NCI-H2107 treated with DMSO at 0.1 percent for 48 hours (cell line): ENCODE results near the gene UGT1A4.

Source experiments
- DNase-seq: peaks from one replicate; lab custom pipeline; 2025; ENCODE audit not compliant: unreplicated experiment; lab: John Stamatoyannopoulos, UW

Gene UGT1A4

DNA sequence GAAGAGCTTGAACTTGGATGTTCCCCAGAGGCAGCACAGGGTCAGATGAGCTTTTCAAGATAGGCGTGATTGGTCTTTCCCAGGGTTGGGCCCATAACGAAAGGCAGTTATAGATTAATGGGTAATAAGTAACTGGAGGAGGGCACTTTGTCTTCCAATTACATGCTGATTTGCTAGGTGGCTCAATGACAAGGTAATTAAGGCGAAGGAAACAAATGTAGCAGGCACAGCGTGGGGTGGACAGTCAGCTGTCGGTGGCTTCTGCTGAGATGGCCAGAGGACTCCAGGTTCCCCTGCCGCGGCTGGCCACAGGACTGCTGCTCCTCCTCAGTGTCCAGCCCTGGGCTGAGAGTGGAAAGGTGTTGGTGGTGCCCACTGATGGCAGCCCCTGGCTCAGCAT lies at the start of gene UGT1A4:
Gene UGT1A4, plus strand, starts transcription at position 185 of the 400 bp plus-strand sequence. Its CDS starts 85 bp downstream, at position 270.
- DNase-seq: no peak

DNA sequence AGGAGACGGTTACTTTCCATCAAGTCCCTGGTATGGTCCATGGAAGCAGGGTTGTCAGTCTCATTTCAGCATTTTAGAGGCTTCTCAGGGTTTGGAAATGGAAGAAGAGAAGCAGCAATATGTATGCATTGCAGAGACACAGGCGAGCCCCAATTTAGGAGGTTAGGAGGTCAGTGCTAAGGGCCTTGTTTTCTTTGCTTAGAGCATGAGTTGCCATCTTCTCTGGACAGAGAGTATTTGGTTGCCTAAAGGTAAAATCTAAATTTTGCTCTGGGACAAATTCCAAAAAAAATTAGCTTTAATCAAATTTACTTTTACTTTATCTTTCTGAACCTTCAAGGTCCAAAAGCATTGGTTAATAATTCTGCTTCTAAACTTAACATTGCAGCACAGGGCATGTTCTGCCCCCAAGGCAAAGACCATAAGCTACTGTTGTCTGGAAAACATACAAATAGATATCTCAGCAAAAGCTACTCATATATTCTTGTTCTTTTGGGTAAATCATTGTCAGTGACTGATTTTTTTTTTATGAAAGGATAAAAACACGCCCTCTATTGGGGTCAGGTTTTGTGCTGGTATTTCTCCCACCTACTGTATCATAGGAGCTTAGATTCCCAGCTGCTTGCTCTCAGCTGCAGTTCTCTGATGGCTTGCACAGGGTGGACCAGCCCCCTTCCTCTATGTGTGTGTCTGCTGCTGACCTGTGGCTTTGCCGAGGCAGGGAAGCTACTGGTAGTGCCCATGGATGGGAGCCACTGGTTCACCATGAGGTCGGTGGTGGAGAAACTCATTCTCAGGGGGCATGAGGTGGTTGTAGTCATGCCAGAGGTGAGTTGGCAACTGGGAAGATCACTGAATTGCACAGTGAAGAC lies 47.0 kb upstream of the UGT1A4 start, which contains the start of gene UGT1A9:
Gene UGT1A9, plus strand, starts transcription at position 609 of the 872 bp plus-strand sequence. Its CDS starts 37 bp downstream, at position 646.
- DNase-seq: no peak

DNA sequence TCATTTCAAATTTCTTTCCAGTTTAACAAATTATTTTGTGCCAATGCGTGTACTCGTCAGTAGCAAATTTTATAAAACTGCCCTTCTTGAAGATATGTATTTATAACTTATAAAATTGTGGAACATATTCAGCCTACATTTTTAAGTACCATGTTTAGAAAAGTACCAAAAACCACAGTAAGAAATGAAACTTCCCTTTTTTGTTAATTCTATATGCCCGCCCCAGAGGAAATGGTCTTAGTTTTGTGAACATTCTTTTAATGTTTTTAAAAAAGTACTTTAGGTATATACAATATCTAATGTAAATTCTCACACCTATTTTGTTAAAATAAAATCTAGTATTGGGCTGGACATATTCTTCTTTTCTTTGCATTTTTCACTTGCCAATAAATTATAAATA lies 45.6 kb upstream of the UGT1A4 start:
- no peak for DNase-seq

DNA sequence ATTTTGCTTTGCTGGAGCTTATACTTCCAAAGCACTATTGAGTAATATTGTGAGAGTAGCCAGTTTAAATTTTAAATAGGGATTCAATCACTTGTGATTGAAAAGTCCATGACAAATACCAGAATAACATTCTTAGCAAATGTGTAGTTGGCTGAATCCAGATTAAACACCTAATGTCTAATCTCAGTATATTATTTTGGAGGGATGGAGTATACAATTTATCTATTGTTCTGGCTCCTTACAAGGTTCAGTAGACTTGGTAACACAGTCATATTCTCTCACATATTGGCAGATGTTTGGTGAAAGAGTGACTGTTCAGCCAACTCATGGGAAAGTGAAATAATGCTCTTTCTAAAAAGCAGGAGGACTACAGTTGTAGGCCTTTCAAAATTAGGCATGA lies 44.6 kb upstream of the UGT1A4 start:
- DNase-seq: no peak

DNA sequence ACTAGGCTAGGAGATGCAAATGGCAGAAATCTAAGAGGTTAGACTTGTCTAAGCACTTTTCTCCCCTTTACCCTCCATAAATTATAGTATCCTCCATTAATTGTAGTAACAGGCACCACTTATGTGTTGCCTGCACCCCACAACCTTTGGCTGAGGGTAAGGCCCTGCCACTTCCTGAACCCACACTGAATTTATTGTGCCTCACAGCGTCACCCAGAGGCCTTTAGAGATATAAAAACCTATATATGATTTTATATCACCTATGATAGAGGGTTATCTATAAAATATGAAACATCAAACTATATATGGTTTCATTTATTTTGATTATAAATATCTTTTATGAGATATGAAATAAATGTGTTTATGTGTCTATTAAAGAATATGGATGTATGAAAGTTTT lies 44.2 kb upstream of the UGT1A4 start:
- DNase-seq: no peak

DNA sequence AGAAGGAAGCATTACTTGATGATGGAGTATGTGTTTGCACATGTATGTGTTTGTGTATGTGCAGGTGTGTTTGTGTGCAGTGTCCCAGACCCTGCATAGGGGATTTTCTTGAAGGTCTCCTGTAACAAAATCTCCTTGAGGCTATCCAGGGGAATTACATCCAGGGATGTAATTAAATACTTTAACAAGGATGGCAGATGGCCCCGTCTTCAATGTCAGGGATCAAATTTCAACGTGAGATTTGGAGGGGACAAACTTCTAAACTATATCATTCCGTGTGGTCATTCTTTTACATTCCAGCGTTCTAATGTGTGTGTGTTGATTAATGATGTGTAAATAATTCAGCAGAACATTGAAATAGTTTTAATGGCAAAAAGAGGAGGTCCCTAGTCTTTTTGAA lies 43.5 kb upstream of the UGT1A4 start:
- no peak for DNase-seq

DNA sequence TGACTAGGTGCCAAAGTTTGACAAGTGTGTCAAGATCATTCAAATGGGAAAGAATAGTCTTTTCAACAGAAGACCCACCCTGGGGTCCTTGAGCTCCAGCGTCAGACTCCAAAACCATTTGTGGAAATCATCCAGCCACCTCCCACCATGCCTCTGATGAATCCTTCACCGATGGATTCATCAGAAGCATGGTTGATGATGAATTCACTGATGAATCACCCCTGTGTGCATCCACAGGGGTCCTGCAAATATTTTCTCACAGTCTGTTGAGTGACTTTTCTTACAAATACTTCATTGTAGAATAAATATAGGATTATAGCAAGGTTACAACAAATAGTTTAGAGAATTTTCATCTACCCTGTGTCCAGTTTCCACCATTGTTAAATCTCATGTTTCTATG lies 42.5 kb upstream of the UGT1A4 start:
- no peak for DNase-seq

DNA sequence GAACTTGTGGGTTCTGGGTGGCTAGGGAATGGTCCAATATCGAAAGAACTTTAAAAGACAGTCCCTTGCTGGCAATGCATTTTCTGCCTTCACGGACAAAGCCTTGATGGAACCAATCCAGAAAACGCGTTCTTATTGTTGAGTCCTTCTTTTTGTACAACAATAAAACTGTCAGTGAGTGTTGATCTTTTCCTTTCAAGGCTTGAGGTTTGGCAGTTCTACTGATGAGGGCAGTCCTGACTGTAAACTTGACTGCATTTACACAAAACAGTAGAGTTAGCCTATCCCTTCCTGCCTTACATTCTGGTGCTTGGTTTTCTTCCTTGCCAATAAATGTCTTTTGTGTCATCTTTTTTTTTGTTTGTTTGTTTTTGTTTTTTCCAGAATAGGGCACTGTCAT lies 39.3 kb upstream of the UGT1A4 start:
- DNase-seq: no peak

DNA sequence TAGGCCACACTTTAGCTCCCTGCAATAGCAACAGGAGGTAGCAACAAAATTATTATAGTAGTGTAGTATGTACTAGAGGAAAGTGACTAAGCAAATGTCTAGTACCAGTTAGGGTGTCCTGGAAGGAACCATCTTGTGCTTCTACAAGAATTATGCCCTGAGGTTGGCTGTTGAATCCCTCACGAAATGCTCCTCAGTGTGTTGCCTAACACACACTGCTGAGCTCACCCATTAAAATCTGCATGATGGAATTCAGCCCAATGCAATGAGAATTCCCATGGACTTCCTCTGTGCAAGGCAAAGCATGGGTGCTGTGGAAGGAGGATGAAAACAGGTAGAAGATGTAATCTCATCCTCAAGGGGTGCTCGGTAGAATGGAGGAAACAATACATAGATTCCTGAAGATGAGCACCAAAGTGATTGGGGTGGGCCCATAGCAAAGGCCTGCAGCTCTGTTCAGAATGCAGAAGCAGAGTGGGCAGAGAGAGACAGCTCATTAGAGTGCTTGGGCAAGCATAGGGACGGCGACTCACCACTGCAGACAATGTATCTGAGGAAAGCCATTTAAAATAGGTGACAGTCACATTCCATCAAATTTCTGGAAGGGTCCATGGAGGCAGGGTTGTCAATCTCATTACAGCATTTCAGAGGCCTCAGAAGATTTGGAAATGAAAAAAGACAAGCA lies 38.0 kb upstream of the UGT1A4 start:
- no peak for DNase-seq

DNA sequence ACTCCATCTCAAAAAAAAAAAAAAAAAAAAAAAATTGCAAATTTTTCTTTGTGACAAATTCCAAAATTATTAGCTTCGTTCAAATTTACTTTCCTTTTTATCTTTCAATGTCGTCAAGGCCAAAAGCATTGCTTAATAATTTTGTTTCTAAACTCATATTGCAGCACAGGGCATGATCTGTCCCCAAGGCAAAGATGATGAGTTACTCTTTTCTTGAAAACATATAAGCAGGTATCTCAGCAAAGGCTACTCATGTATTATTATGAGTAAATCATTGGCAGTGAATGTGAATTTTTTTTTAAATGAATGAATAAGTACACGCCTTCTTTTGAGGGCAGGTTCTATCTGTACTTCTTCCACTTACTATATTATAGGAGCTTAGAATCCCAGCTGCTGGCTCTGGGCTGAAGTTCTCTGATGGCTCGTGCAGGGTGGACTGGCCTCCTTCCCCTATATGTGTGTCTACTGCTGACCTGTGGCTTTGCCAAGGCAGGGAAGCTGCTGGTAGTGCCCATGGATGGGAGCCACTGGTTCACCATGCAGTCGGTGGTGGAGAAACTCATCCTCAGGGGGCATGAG lies 36.9 kb upstream of the UGT1A4 start, which contains the start of gene UGT1A7:
Gene UGT1A7, plus strand, starts transcription at position 381 of the 579 bp plus-strand sequence. Its CDS starts 37 bp downstream, at position 418.
- no peak for DNase-seq

DNA sequence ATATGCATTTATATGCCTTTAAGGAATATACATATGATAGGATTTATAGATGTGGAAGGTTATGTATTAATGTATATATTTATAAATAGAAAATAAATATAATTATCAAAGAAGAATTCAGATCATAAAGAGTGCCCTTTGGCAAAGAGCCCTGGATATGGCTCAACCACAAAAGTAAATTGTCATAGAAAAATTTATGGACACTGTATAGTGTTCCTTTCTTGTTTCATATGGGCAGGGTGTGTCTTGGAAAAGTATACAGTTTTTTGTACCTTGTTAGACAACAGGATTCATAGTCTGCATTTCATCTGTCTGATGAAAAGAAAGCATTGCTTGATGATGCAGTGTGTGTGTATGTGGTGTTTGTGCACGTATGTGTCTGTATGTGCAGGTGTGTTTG lies 33.9 kb upstream of the UGT1A4 start:
- DNase-seq: no peak

DNA sequence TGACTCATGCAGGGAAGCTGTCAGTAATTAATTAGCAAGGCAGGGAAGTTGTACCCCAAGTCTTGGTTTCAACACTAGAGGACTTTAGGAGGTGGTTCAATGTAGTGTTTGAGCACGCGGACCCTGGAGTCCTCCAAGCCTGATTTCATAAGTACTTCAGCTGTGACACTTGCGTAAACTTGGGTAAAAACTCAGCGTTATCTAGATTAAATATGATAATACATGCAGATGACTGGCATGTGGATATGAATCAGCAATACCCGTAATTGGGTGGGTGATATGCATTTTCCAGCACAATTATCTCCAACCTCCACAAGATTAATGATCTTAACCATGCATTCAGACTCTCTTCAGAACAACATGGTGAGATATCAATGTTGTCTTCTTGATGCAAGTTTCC lies 31.6 kb upstream of the UGT1A4 start:
- DNase-seq: no peak

DNA sequence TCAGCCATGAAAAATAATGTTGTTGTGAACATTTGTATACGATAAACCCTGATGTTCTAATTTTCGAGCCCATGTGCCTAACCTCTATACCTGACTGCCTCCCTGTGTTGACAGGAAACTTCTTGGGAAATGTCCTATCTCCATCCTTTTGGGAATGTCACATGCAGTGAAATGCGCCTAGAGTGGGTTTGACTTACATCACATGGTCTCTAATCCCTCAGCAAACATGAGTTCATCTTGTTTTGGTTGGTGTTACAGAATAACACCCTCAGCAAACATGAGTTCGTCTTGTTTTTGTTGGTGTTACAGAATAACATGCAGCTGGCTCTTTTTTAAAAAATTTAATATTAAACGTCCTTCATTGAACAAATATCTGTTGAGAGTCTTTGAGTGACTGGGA lies 30.2 kb upstream of the UGT1A4 start:
- no peak for DNase-seq

DNA sequence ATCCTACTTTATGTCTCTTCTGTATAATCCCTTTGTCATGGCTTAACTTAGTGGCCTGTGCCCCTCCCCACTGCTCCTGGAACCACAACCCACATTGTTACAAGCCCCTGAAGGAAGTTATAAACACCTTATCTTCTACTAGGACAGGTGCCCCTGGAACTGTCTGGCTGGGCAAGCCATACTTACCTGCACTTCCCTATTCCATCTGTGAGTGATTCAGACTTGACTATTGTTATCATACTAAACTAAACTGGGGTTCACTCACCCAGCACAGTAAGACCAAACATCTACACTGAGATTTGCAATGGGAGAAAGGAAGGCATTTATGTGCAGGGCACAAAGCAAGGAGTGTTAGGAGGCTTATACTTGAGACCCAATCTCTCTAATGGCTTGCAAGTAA lies 29.5 kb upstream of the UGT1A4 start:
- DNase-seq: no peak

DNA sequence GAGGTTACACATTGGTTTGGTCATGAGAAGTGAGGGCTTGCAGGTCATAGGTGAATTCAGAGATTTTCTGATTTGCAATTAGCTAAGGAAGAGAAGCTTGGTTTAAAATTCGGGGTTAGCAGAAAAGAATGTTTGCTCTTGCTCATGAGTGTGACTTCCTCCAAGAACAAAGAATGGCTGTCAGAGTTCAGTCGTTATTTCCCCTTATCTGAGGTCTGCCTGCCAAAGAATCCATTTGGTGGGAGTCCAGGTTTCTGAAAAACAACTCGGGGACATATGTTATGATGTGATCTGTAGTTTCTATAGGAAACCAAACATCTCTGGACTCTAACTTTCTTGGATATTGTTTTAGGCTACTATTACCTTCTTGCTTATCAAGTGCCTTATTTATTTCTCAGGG lies 29.0 kb upstream of the UGT1A4 start:
- DNase-seq: no peak

DNA sequence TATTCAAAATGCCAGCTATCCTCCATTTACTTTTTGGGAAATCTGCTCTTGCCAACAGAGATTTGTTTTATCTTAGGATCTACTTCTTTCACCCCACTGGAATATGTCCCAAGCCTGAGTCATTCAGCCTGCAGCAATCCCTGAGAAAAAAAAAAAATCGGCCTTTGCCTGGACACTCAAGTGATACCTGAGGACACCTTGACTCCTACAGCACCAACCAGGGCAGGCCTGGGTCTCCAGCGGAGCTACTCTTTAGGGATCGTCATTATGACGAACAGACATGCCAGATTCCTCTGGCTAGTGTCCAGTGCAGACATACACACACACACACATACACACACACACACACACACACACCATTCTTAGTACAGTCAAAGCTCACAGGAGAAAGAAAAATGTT lies 28.1 kb upstream of the UGT1A4 start:
- DNase-seq: no peak

DNA sequence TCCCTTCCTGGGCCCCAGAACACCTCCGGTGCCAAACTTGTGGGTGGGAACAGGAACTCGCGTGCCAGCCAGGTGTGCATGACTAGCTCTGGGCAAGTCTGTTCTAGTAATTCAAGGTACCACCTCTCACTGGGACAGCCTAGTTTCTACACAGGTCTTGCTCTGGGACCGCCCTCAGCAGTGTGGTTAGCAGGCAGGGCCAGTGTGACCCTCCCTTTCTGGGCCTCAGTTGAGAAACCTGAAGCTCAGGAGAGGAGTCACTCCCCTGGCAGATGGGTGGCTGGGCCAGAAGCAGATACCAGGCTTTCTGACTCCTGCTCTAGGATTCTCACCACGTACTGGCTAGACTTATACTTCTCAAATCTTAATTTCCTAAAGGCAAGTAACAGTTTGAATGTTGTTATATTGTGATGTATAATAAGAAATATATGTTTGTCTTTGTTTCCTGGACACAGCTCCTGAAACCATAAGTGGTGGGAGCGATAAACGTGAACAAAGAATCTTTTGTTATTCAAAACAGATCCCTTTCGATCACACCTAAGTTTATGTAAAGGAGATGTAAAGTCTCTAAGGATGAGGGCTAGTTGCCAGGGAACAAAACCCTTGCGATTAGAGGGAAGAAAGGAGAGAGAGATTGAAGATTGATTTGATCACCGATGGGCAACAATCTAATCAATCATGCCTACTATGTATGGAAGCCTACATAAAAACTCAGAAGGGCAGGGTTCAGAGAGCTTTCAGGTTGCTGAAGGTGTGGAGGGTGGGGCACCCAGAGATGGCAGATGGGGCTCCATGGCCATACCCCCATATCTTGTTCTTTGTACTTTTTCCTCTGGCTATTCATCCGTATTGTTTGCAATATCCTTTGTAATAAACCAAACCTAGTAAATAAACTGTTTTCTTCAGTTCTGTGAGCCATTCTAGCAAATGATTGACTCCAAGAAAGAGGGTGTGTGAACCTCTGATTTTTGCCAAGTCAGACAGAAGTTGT lies 26.8 kb upstream of the UGT1A4 start:
- no peak for DNase-seq

DNA sequence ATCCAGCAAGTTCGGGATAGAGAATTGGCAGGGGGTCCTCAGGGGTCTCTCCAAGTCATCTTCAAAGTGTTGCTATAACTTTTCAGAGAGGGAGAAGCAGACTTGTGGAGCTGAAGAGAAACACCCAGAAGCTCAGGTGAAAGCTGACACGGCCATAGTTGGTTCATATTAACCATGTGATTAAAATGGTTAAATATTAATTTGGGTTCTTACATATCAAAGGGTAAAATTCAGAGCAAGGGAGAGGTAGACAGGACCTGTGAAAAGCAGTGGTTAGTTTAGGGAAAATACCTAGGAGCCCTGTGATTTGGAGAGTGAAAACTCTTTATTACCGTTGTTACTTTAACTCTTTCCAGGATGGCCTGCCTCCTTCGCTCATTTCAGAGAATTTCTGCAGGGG lies 25.9 kb upstream of the UGT1A4 start, which contains the start of gene UGT1A6:
Gene UGT1A6, plus strand, starts transcription at position 243 of the 400 bp plus-strand sequence. Its CDS starts 115 bp downstream, at position 358.
- DNase-seq: no peak

DNA sequence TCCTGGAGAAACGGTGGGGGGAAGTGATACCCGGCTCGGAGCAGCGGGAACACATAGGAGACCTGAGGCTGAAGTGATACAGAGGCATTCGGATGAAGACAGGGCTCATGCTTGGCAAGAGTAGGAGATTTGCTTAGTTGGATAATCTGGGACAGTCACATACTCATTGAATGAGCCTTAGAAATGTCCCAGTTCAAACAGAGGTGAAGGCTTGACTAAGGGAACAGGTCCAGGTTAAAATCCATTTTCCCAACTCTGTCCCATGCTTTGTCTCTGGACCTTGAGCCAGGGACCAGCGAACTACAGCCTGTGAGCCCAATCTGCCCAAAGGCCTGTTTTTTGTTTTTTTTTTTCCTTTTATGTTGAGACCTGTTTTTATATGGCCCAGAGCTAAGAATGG lies 24.6 kb upstream of the UGT1A4 start:
- no peak for DNase-seq

DNA sequence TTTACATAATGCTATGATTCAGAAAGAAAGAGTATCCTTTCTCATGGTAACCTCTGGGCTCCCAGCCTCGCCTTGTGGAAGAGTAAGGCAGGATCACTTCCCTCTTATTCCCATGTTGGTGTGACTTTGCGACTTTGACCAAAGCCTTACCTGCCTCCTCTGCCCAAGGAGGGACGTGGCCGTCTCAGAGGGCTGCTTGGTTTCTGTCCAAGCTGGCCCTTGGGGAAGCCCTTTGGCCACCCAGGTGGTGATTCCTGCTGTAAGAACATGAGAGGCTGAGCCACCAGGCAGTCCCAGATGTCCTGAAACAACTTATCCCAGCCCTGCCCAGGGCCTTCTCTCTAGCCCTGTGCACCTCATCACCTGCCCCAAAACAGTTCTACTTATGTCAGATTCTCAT lies 19.8 kb upstream of the UGT1A4 start:
- no peak for DNase-seq
